ENCODE measurements around the gene OXER1.

OXER1 gene

DNA sequence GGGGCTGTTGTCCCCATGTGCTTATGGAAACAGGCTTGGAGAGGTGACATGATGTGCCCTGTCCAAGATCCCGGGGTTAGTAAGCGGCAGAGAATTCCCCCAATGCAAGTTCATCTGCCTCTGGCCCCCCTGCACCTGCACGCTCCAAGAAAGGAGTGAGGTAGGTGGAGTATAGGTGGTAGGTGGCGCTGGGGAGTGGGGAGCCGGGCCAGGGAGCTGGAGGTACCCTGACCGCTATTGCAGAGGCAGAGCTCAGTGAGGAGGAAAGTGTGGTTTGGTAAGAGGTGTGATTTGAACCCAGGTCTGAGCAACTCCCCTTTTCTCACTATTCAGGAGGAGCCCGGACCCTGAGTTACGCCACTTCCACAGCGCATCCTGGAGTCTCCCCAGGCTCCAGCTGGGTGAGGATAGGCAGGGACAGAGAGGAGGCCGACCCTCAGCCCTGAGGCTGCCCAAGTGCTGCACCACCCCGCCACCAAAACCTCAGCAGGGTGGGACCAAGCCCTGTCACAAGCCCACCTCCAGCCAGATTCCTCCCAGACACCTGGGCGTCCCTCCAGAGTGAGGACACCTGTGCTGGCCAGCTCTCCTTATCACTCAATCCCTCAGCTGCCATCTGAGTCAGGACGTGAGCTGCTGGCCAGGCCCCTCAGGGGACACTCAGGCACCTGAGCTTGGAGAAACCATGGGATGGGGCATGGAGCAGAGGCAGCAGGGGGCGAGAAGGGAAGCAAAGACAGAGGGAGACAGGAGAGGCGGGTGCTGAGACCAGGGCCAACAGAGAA is 22.8 kb upstream of the OXER1 start:
- in situ Hi-C loops (cut with HindIII; ENCODE audit: low sequenced_read_pairs), result no loop called here
- H3K4me3 ChIP-seq (ENCODE audit: low read depth, low read length), result no peak overlapping the region
- no peak for DNase-seq (ENCODE audit: low read depth)
- TF ChIP-seq, protein P1, sequence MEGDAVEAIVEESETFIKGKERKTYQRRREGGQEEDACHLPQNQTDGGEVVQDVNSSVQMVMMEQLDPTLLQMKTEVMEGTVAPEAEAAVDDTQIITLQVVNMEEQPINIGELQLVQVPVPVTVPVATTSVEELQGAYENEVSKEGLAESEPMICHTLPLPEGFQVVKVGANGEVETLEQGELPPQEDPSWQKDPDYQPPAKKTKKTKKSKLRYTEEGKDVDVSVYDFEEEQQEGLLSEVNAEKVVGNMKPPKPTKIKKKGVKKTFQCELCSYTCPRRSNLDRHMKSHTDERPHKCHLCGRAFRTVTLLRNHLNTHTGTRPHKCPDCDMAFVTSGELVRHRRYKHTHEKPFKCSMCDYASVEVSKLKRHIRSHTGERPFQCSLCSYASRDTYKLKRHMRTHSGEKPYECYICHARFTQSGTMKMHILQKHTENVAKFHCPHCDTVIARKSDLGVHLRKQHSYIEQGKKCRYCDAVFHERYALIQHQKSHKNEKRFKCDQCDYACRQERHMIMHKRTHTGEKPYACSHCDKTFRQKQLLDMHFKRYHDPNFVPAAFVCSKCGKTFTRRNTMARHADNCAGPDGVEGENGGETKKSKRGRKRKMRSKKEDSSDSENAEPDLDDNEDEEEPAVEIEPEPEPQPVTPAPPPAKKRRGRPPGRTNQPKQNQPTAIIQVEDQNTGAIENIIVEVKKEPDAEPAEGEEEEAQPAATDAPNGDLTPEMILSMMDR (IDR thresholded peaks at IDR 0.05; ENCODE audit: low read depth, low read length, missing control alignments), result no peak

DNA sequence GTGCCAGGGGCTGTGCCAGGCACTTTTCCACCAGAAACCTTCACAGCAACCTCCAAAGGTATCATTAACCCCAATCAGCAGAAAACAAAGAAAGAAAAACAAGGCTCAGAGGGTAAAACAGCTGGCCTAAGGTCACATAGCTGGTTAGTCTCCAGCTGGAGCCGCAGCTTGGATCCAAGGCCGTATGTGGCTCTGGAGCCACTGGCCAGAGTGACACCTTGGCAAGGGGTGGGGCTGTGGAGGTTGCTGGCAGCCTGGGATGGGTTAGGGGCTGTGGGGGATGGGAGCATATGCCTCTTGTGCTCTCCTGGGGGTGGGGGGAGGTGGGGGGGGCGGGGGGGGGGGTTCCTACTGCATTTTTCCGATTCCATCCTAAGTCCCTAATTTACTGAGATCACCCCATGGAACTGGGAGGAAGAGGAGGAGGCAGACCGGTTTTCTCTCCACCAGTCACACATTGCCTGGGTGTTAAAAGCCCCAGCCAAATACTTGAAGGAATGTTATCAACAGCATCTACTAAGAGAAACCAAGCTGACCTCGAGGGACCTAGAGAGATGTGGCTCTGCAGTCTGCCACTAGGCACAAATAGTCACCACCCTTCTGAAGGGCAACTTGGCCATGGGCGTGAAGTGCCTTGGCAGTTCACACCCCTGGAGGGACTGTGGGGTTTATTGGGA is 20.4 kb upstream of the OXER1 start:
- in situ Hi-C loops (cut with HindIII; ENCODE audit: low sequenced_read_pairs), result no loop called here
- TF ChIP-seq, protein P1 (IDR thresholded peaks at IDR 0.05; ENCODE audit: low read depth, low read length, missing control alignments), result no peak
- no peak for DNase-seq (ENCODE audit: low read depth)
- no peak overlapping the region for H3K4me3 ChIP-seq (ENCODE audit: low read depth, low read length)

DNA sequence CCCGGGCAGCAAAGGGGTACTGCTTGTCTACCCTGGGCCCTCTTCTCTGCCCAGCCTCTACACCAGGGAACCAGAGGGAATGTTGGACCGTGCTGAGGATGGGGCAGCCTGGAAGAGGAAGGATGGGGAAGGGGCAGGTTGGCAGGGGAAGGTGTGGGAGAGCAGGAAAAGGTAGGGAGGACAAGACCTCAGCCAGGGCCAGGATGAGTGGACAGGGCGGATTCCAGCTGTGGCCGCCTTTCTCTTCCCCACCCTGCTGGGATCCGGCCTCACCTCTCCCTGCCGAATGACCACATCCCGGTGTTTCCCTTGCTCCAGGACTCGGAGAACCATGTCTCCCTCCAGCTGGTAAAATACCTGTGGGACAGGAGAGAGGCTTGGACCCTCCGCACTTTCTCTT is 19.6 kb upstream of the OXER1 start:
- in situ Hi-C loops (cut with HindIII; ENCODE audit: low sequenced_read_pairs), result no loop called here

DNA sequence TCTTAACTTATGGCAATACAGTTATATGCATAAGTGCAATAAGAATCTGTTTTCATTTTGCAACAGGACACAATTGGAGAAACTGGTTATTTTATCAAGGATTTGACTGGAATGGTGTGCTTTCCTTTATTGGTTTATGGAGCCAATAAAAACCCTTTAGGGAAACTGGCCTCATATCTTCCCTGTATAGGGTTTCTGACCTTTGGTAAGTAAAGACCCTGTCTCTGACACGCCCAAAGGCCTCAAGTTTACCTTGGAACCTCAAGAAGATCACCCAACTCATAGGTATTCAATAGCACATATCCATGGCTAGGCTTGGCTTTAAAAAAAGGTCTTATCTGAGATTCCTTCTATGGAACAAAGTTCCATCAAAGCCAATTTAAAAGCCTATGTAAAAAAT is 17.2 kb upstream of the OXER1 start:
- TF ChIP-seq, protein P1 (IDR thresholded peaks at IDR 0.05; ENCODE audit: low read depth, low read length, missing control alignments), result no peak
- in situ Hi-C loops (cut with HindIII; ENCODE audit: low sequenced_read_pairs), result no loop called here
- DNase-seq (ENCODE audit: low read depth), result no peak
- H3K4me3 ChIP-seq (ENCODE audit: low read depth, low read length), result no peak overlapping the region

More for the DNA sequence above, 19.6 kb upstream of the OXER1 start:
- DNase-seq (ENCODE audit: low read depth), result no peak
- H3K4me3 ChIP-seq (ENCODE audit: low read depth, low read length), result no peak overlapping the region
- TF ChIP-seq, protein P1 (IDR thresholded peaks at IDR 0.05; ENCODE audit: low read depth, low read length, missing control alignments), result no peak

DNA sequence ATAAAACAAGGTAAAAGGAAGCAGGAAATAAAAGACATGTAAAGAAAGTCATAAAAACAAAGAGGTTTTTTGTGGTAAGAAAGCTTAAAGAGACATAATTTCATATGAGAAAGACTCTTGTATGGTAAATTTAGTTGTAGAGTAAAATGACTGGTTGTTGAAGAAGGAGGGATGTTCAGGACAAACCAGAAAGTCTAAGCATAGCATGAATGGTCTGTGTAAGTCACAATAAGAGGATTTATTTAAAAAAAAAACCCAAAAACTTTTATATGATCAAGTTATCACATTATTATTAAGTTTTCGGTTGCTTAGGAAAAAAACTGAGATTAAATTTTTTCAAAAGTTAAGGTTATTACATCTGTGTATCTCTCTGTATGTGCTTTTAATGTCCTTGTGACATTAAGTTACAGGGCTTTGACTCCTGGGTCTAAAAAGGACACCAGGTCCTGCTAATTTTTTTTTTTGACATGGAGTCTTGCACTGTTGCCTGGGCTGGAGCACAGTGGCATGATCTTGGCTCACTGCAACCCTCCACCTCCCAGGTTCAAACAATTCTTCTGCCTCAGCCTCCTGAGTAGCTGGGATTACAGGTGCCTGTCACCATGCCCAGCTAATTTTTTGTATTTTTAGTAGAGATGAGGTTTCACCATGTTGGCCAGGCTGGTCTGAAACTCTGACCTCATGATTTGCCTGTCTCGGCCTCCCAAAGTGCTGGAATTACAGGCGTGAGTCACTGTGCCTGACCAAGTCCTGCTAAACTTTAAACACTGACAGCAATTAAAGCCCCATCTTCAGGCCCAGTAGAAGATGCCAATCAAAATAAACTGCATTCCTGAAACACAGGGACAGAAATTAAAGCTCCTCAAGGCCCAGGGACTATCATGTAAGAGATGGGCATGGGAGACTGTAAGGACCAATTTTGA is 14.2 kb upstream of the OXER1 start:
- no peak for DNase-seq (ENCODE audit: low read depth)
- no peak overlapping the region for H3K4me3 ChIP-seq (ENCODE audit: low read depth, low read length)
- in situ Hi-C loops (cut with HindIII; ENCODE audit: low sequenced_read_pairs), result no loop called here
- TF ChIP-seq, protein P1 (IDR thresholded peaks at IDR 0.05; ENCODE audit: low read depth, low read length, missing control alignments), result no peak

DNA sequence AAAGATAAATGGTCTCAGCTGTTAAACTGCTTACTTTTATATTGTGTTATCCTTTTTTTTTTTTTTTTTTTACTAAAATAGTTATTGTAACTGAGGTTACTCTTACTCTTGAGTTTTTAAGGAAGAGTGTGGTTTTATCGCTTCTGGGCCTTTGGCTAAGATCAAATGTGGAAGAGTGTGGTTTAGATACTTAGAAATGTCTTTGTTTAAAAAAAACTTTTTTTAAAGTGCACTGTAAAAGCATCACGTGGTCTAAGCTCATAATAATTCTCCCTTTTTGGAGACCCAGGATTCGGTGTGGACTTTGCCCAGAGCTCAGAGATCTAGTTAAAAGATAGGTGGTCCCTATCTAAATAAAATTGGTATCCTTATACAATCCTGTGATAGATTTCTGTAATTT is 11.9 kb upstream of the OXER1 start:
- no peak for DNase-seq (ENCODE audit: low read depth)
- TF ChIP-seq, protein P1 (IDR thresholded peaks at IDR 0.05; ENCODE audit: low read depth, low read length, missing control alignments), result no peak
- in situ Hi-C loops (cut with HindIII; ENCODE audit: low sequenced_read_pairs), result no loop called here
- H3K4me3 ChIP-seq (ENCODE audit: low read depth, low read length), result no peak overlapping the region

All from astrocyte of the cerebellum (primary cell).